OCI-LY7 (cell line): ENCODE results near the gene CELF1. TPM values are rescaled to one million over a fixed set of nuclear protein-coding genes. Genes with fewer than 3 reads are reported as not detected.
A peak's percentile ranks its signal among the peaks of the same experiment; 100 is the strongest.
"Not testable (repeated sequence)": the region's sequence is repeated elsewhere in the genome, so short reads cannot be mapped to it uniquely, and the experiment has no call there.

Experiments used
- BruUV-seq: library from RNA; stranded (reverse); fragments of 400-500 nt; replicated peaks from 2 replicates; lab custom pipeline; 2021; lab: Mats Ljungman, UMichigan
- CTCF ChIA-PET: fragments of 300-600 bp; sonication (Branson Sonifier 250); formaldehyde crosslinking; loops from one replicate; lab custom pipeline; 2022; ENCODE audit warnings: antibody characterized with exemption; ENCODE audit not compliant: unreplicated experiment; lab: Charles Lee
- POLR2A ChIA-PET: fragments of 300-600 bp; sonication (Branson Sonifier 250); formaldehyde crosslinking; loops from one replicate; lab custom pipeline; 2022; ENCODE audit warnings: antibody characterized with exemption; lab: Charles Lee
- DNase-seq: peaks from one replicate; pipeline ENCODE4 v3.0.0-alpha.2; 2015; ENCODE audit warnings: low spot score
- H2AFZ ChIP-seq: fragments of 200-600 bp; sonication (generic), shearing (Covaris generic); 2 replicates; pipeline ENCODE4 v1.6.1; 2014; ENCODE audit warnings: mild to moderate bottlenecking, antibody characterized with exemption, low read length, moderate library complexity
- H3K27ac ChIP-seq: fragments of 200-600 bp; sonication (generic); 2 replicates; pipeline ENCODE4 v1.5.1; 2014; ENCODE audit warnings: mixed run types, low read depth, mild to moderate bottlenecking, moderate library complexity, low read length, inconsistent platforms; ENCODE audit not compliant: poor library complexity, severe bottlenecking
- H3K36me3 ChIP-seq: fragments of 200-600 bp; sonication (generic); 2 replicates; pipeline ENCODE4 v1.6.1; 2014; ENCODE audit warnings: mild to moderate bottlenecking, antibody characterized with exemption, low read length, moderate library complexity, mixed read lengths; ENCODE audit not compliant: insufficient read depth
- H3K4me1 ChIP-seq: fragments of 200-600 bp; sonication (generic); 2 replicates; pipeline ENCODE4 v1.5.1; 2014; ENCODE audit warnings: mild to moderate bottlenecking, low read length; ENCODE audit not compliant: insufficient read depth, poor library complexity, severe bottlenecking
- H3K4me2 ChIP-seq: fragments of 200-600 bp; sonication (generic); 2 replicates; pipeline ENCODE4 v1.6.1; 2014; ENCODE audit warnings: mild to moderate bottlenecking, low read length
- H3K4me3 ChIP-seq: fragments of 200-600 bp; sonication (generic); 2 replicates; pipeline ENCODE4 v1.5.1; 2014; ENCODE audit warnings: mild to moderate bottlenecking, low read depth, low read length; ENCODE audit not compliant: poor library complexity, severe bottlenecking
- H3K79me2 ChIP-seq: fragments of 200-600 bp; sonication (generic); 2 replicates; pipeline ENCODE4 v1.6.1; 2016; ENCODE audit warnings: low read depth, mild to moderate bottlenecking, low read length, moderate library complexity, mixed read lengths; ENCODE audit not compliant: insufficient read depth
- H3K9me2 ChIP-seq: fragments of 200-600 bp; sonication (generic); 2 replicates; pipeline ENCODE4 v1.6.1; 2016; ENCODE audit warnings: mild to moderate bottlenecking, low read length, mixed read lengths; ENCODE audit not compliant: insufficient read depth
- H3K9me3 ChIP-seq: fragments of 200-600 bp; sonication (generic); 2 replicates; pipeline ENCODE4 v1.6.1; 2014; ENCODE audit warnings: mild to moderate bottlenecking, mixed run types, low read length, mixed read lengths
- H4K20me1 ChIP-seq: fragments of 200-600 bp; sonication (generic); 2 replicates; pipeline ENCODE4 v1.6.1; 2014; ENCODE audit warnings: mild to moderate bottlenecking, antibody characterized with exemption, low read length, moderate library complexity, mixed read lengths; ENCODE audit not compliant: insufficient read depth
- CTCF ChIP-seq: fragments of 200-600 bp; sonication (generic); conservative IDR thresholded peaks from 2 replicates; pipeline ENCODE4 v1.5.1; 2014; ENCODE audit warnings: mild to moderate bottlenecking, antibody characterized with exemption, low read length, moderate library complexity, mixed read lengths
- EZH2phosphoT487 ChIP-seq: fragments of 200-600 bp; sonication (generic); IDR thresholded peaks from 2 replicates; pipeline ENCODE4 v1.6.1; 2018; ENCODE audit warnings: low read depth, borderline replicate concordance, mild to moderate bottlenecking, mixed run types, antibody characterized with exemption, low read length, moderate library complexity, mixed read lengths
- intact Hi-C: fragments of 100-400 bp; cut with micrococcal nuclease; formaldehyde crosslinking; loops from one replicate; pipeline ENCODE4 v1.10.0; 2022; ENCODE audit not compliant: unreplicated experiment
- total RNA-seq, 2 experiments: library from RNA; depleted of rRNA in 1 of 2; stranded (reverse); fragments of >200 nt in 1 of 2; shearing (Covaris generic) in 1 of 2; gene quantifications; 2 replicates each; pipeline ENCODE4 v1.2.3, GENCODE V29; 2014 to 2022

CELF1 gene
- total RNA-seq, 2 experiments from 2014 or later, result 87.4 to 143 TPM

GRCh38 chr11:47460571-47461235, 92.2 kb downstream of the CELF1 start:
- no peak for DNase-seq
- no peaks in the 10 kb centered on the region for H3K9me2 ChIP-seq
- no peaks in the 10 kb centered on the region for H3K9me3 ChIP-seq
- intact Hi-C loops, result no loop called here
- TSS peak; percentile 36 for BruUV-seq
- ChIA-PET POLR2A (interaction anchor here (0.6 kb wide), 1 partner anchor 253 kb away, joined by 4 read pairs; no protein-coding TSS in a partner anchor), CTCF (interaction anchor here (0.6 kb wide), 1 partner anchor 242 kb away, joined by 3 read pairs; no protein-coding TSS in a partner anchor)
- H2AFZ ChIP-seq, result no peak overlapping the region
- TF ChIP-seq EZH2phosphoT487 (no peak), CTCF (no peak)
- no peaks in the 10 kb centered on the region for H3K79me2 ChIP-seq
- H3K27ac ChIP-seq, result no peak overlapping the region
- H3K4me1 ChIP-seq, result no peaks in the 10 kb centered on the region
- H3K4me3 ChIP-seq, result no peak overlapping the region
- peaks cover 23% of the 10 kb centered on the region for H3K36me3 ChIP-seq
- H4K20me1 ChIP-seq, result no peaks in the 10 kb centered on the region
- no peak overlapping the region for H3K4me2 ChIP-seq

GRCh38 chr11:47454258-47454671, 98.7 kb downstream of the CELF1 start:
- POLR2A ChIA-PET, result interaction anchor here (0.6 to 2.0 kb wide), 5 partner anchors 8 to 101 kb away, joined by 3 to 10 read pairs (median 4); no protein-coding TSS in a partner anchor
- H3K79me2 ChIP-seq, H2AFZ ChIP-seq, H4K20me1 ChIP-seq, H3K36me3 ChIP-seq, H3K4me1 ChIP-seq, H3K9me2 ChIP-seq, H3K4me2 ChIP-seq, H3K9me3 ChIP-seq, BruUV-seq, H3K4me3 ChIP-seq, H3K27ac ChIP-seq: not testable (repeated sequence)
- intact Hi-C loops, result loop anchor here (1.0 to 10.0 kb wide), 6 partner anchors 42 to 399 kb away; partner anchors contain the start of genes ARFGAP2, MADD, SLC39A13 and SPI1
- peak; percentile 88 for DNase-seq
- peak; percentile 87 for TF ChIP-seq CTCF
- CTCF ChIA-PET, result interaction anchor here (0.5 to 1.9 kb wide), 12 partner anchors 11 to 736 kb away, joined by 3 to 7 read pairs (median 4); partner anchors contain the start of genes F2 and SLC39A13

GRCh38 chr11:47453365-47453764, 99.6 kb downstream of the CELF1 start:
- no peaks in the 10 kb centered on the region for H3K9me2 ChIP-seq

More at GRCh38 chr11:47453365-47453764, 99.6 kb downstream of the CELF1 start:
- CTCF ChIA-PET, result interaction anchor here (1.9 kb wide), 1 partner anchor 10 kb away, joined by 5 read pairs; no protein-coding TSS in a partner anchor
- no peaks in the 10 kb centered on the region for H3K36me3 ChIP-seq
- no peak overlapping the region for H2AFZ ChIP-seq
- TF ChIP-seq EZH2phosphoT487, result no peak
- no peak for TF ChIP-seq CTCF
- H3K9me3 ChIP-seq, result no peaks in the 10 kb centered on the region
- no peak overlapping the region for H3K27ac ChIP-seq
- intact Hi-C loops, result loop anchor here (5.0 to 10.0 kb wide), 2 partner anchors 79 to 181 kb away; partner anchors contain the start of genes MADD and SPI1
- H3K79me2 ChIP-seq, result no peaks in the 10 kb centered on the region
- no peaks in the 10 kb centered on the region for H4K20me1 ChIP-seq
- no peak overlapping the region for H3K4me3 ChIP-seq
- no peak overlapping the region for H3K4me2 ChIP-seq
- no TSS peak for BruUV-seq
- no peaks in the 10 kb centered on the region for H3K4me1 ChIP-seq
- DNase-seq, result peak; percentile 11
- POLR2A ChIA-PET, result interaction anchor here (2.0 kb wide), 1 partner anchor 10 kb away, joined by 10 read pairs; no protein-coding TSS in a partner anchor
